ENCODE data around the gene LRRC3.
A peak's percentile ranks its signal among the peaks of the same experiment; 100 is the strongest.
"Not testable (repeated sequence)": the region's sequence is repeated elsewhere in the genome, so short reads cannot be mapped to it uniquely, and the experiment has no call there.

The LRRC3 gene

GRCh38 chr21:44454747-44455523 lies at the start of gene LRRC3:
Gene LRRC3 (plus strand): TSS chr21:44455510. CDS start chr21:44456645, 1,135 bp downstream.
- DNase-seq (ENCODE audit: low spot score): peak; percentile 80

GRCh38 chr21:44405948-44406872 lies 49.1 kb upstream of the LRRC3 start:
- DNase-seq (ENCODE audit: low spot score): no peak

- DNase-seq (ENCODE audit: low spot score): no peak
Observed at GRCh38 chr21:44406953-44407352, 48.4 kb upstream of the LRRC3 start.

- DNase-seq (ENCODE audit: low spot score): no peak
Observed at GRCh38 chr21:44407493-44407892, 47.8 kb upstream of the LRRC3 start.

GRCh38 chr21:44408226-44408625 lies 47.1 kb upstream of the LRRC3 start:
- DNase-seq (ENCODE audit: low spot score): no peak

- no peak for DNase-seq (ENCODE audit: low spot score)
Observed at GRCh38 chr21:44413566-44414290, 41.6 kb upstream of the LRRC3 start.

GRCh38 chr21:44414291-44415072 lies 40.8 kb upstream of the LRRC3 start:
- no peak for DNase-seq (ENCODE audit: low spot score)

- no peak for DNase-seq (ENCODE audit: low spot score)
Observed at GRCh38 chr21:44415073-44416025, 40.0 kb upstream of the LRRC3 start.

GRCh38 chr21:44416193-44416592 lies 39.1 kb upstream of the LRRC3 start:
- DNase-seq (ENCODE audit: low spot score): no peak

- DNase-seq (ENCODE audit: low spot score): not testable (repeated sequence)
Observed at GRCh38 chr21:44417621-44418107, 37.6 kb upstream of the LRRC3 start.

GRCh38 chr21:44418108-44418875 lies 37.0 kb upstream of the LRRC3 start:
- no peak for DNase-seq (ENCODE audit: low spot score)

- DNase-seq (ENCODE audit: low spot score): no peak
Observed at GRCh38 chr21:44418876-44419230, 36.5 kb upstream of the LRRC3 start.

- no peak for DNase-seq (ENCODE audit: low spot score)
Observed at GRCh38 chr21:44419679-44420078, 35.6 kb upstream of the LRRC3 start.

- DNase-seq (ENCODE audit: low spot score): no peak
Observed at GRCh38 chr21:44420416-44421205, 34.7 kb upstream of the LRRC3 start.

- no peak for DNase-seq (ENCODE audit: low spot score)
Observed at GRCh38 chr21:44421901-44422840, 33.1 kb upstream of the LRRC3 start.

- no peak for DNase-seq (ENCODE audit: low spot score)
Observed at GRCh38 chr21:44423312-44423821, 31.9 kb upstream of the LRRC3 start.

- DNase-seq (ENCODE audit: low spot score): no peak
Observed at GRCh38 chr21:44423941-44424607, 31.2 kb upstream of the LRRC3 start.
